ENCODE results near the gene KCNMB1. TPM values are rescaled to one million over a fixed set of nuclear protein-coding genes. Genes with fewer than 3 reads are reported as not detected.

Gene KCNMB1
- polyA plus RNA-seq, 1 donor (not counting 4 experiments of a cell fraction or from before 2014, with no cell fraction given) = not detected

GRCh38 chr5:170353011-170353761 is 36.0 kb downstream of the KCNMB1 start:
- no peak for TF ChIP-seq CTCF (optimal IDR thresholded peaks at IDR 0.05 in 1 of 3, IDR thresholded peaks at IDR 0.05 in 1 of 3, conservative IDR thresholded peaks at IDR 0.05 in 1 of 3; ENCODE audit: extremely low read depth in 1 of 3, insufficient read depth in 2 of 3, low read length in 3 of 3)
- TF ChIP-seq EZH2 (IDR thresholded peaks at IDR 0.05; ENCODE audit: low read length) = no peak
- dilution Hi-C loops (cut with MboI; ENCODE audit: extremely low pct_ligation_motif_present, low sequenced_read_pairs) = no loop called here
- Histone ChIP-seq H3K27ac (ENCODE audit: control insufficient read depth, insufficient read depth, low read length) (no peak overlapping the region), H3K9me1 (ENCODE audit: control insufficient read depth, extremely low read depth, insufficient read depth, low read length) (no peaks in the 10 kb centered on the region), H3K4me2 (ENCODE audit: control insufficient read depth, extremely low read depth, insufficient read depth, low read depth, low read length) (no peak overlapping the region), H3K9ac (ENCODE audit: control insufficient read depth, extremely low read depth, insufficient read depth, low read length) (no peak overlapping the region), H3K4me3 (ENCODE audit: control insufficient read depth in 2 of 3, extremely low read depth in 1 of 3, insufficient read depth in 2 of 3, low read depth in 1 of 3, low read length in 3 of 3) (no peak overlapping the region), H4K20me1 (ENCODE audit: control insufficient read depth, extremely low read depth, insufficient read depth, low read length) (no peaks in the 10 kb centered on the region), H3K27me3 (ENCODE audit: control insufficient read depth, extremely low read depth, insufficient read depth, low read length) (no peaks in the 10 kb centered on the region), H3K4me1 (ENCODE audit: control insufficient read depth, extremely low read depth, insufficient read depth, low read length) (no peaks in the 10 kb centered on the region), H2AFZ (ENCODE audit: control insufficient read depth, low read length) (no peak overlapping the region), H3K36me3 (ENCODE audit: control insufficient read depth in 2 of 2, extremely low read depth in 1 of 2, insufficient read depth in 2 of 2, low read length in 2 of 2) (no peaks in the 10 kb centered on the region), H3K9me3 (ENCODE audit: control insufficient read depth, low read depth, low read length) (no peaks in the 10 kb centered on the region), H3K79me2 (ENCODE audit: control insufficient read depth, insufficient read depth, low read length) (no peaks in the 10 kb centered on the region)
- DNase-seq (ENCODE audit: low read depth, low spot score) (no peak), FAIRE-seq (no peak)

GRCh38 chr5:170348137-170348633 is 41.0 kb downstream of the KCNMB1 start:
- Histone ChIP-seq H3K27ac (ENCODE audit: control insufficient read depth, insufficient read depth, low read length) (no peak overlapping the region), H3K79me2 (ENCODE audit: control insufficient read depth, insufficient read depth, low read length) (no peaks in the 10 kb centered on the region), H3K4me3 (ENCODE audit: control insufficient read depth in 2 of 3, extremely low read depth in 1 of 3, insufficient read depth in 2 of 3, low read depth in 1 of 3, low read length in 3 of 3) (no peak overlapping the region), H4K20me1 (ENCODE audit: control insufficient read depth, extremely low read depth, insufficient read depth, low read length) (no peaks in the 10 kb centered on the region), H2AFZ (ENCODE audit: control insufficient read depth, low read length) (no peak overlapping the region), H3K27me3 (ENCODE audit: control insufficient read depth, extremely low read depth, insufficient read depth, low read length) (no peaks in the 10 kb centered on the region), H3K4me2 (ENCODE audit: control insufficient read depth, extremely low read depth, insufficient read depth, low read depth, low read length) (no peak overlapping the region), H3K4me1 (ENCODE audit: control insufficient read depth, extremely low read depth, insufficient read depth, low read length) (no peaks in the 10 kb centered on the region), H3K9me1 (ENCODE audit: control insufficient read depth, extremely low read depth, insufficient read depth, low read length) (no peaks in the 10 kb centered on the region), H3K9me3 (ENCODE audit: control insufficient read depth, low read depth, low read length) (no peaks in the 10 kb centered on the region), H3K36me3 (ENCODE audit: control insufficient read depth in 2 of 2, extremely low read depth in 1 of 2, insufficient read depth in 2 of 2, low read length in 2 of 2) (no peaks in the 10 kb centered on the region), H3K9ac (ENCODE audit: control insufficient read depth, extremely low read depth, insufficient read depth, low read length) (no peak overlapping the region)
- DNase-seq (ENCODE audit: low read depth, low spot score) (no peak), FAIRE-seq (no peak)
- dilution Hi-C loops (cut with MboI; ENCODE audit: extremely low pct_ligation_motif_present, low sequenced_read_pairs) = no loop called here
- TF ChIP-seq CTCF (optimal IDR thresholded peaks at IDR 0.05 in 1 of 3, IDR thresholded peaks at IDR 0.05 in 1 of 3, conservative IDR thresholded peaks at IDR 0.05 in 1 of 3; ENCODE audit: extremely low read depth in 1 of 3, insufficient read depth in 2 of 3, low read length in 3 of 3) (no peak), EZH2 (IDR thresholded peaks at IDR 0.05; ENCODE audit: low read length) (no peak)
